Esophagus squamous epithelium (tissue), 5 donors: ENCODE results near the gene TRIM40. TPM values are rescaled to one million over a fixed set of nuclear protein-coding genes. Genes with fewer than 3 reads are reported as not detected.

Experiments
- DNase-seq: peaks from one replicate; lab custom pipeline; 2025; lab: John Stamatoyannopoulos, UW
- H3K27ac ChIP-seq, 4 donors: fragments of 200-600 bp; sonication (generic); one replicate each; pipeline ENCODE4 v1.5.1; 2016 to 2019; ENCODE audit warnings: mild to moderate bottlenecking in 1 of 4
- H3K27me3 ChIP-seq, 4 donors: fragments of 200-600 bp; sonication (generic); 1 replicate in 3 of 4; 2 replicates in 1 of 4; pipeline versions ENCODE4 v1.5.1 to v1.6.0; 2017 to 2021; ENCODE audit warnings: antibody characterized with exemption in 1 of 4
- H3K36me3 ChIP-seq, 3 donors: fragments of 200-600 bp; sonication (generic); one replicate each; pipeline ENCODE4 v1.5.1; 2016 to 2019
- H3K4me1 ChIP-seq, 3 donors: fragments of 200-600 bp; sonication (generic); one replicate each; pipeline ENCODE4 v1.5.1; 2017 to 2019
- H3K4me3 ChIP-seq, 4 donors: fragments of 200-600 bp; sonication (generic); 1 replicate in 3 of 4; 2 replicates in 1 of 4; pipeline ENCODE4 v1.5.1; 2016 to 2019; ENCODE audit warnings: mild to moderate bottlenecking in 2 of 4, moderate library complexity in 1 of 4
- H3K9me3 ChIP-seq, 3 donors: fragments of 200-600 bp; sonication (generic); one replicate each; pipeline ENCODE4 v1.5.1; 2016 to 2019
- POLR2A ChIP-seq, 4 donors: fragments of 450-650 bp; IDR thresholded peaks; one replicate each; pipeline ENCODE4 v1.6.1; 2017; ENCODE audit warnings: antibody characterized with exemption in 4 of 4, mild to moderate bottlenecking in 4 of 4, moderate library complexity in 3 of 4
- WGBS, 2 donors: methylation state at CpG; one replicate each; pipeline ENCODE4 v1.1.5; 2018; 5-methylcytosine and 5-hydroxymethylcytosine counted together
- intact Hi-C: fragments of 100-400 bp; cut with DNase I; formaldehyde crosslinking; loops from one replicate; pipeline ENCODE4 v1.15.0; 2022
- total RNA-seq, 4 donors: library from RNA; depleted of rRNA; stranded (reverse); fragments of >200 nt; gene quantifications; one replicate each; pipeline ENCODE4 v1.1.0, GENCODE V29; 2016
- TF ChIP-seq, protein P1 (sequence below), 6 experiments: fragments of 450-650 bp in 4 of 6; fragments of 200-600 bp in 2 of 6; sonication (generic) in 2 of 6; IDR thresholded peaks; one replicate each; pipeline ENCODE4 v1.5.1; 2016 to 2019; ENCODE audit warnings: antibody characterized with exemption in 6 of 6, mild to moderate bottlenecking in 4 of 6, moderate library complexity in 4 of 6
- donor health status: DM: yes; HTN: yes; CAD: no.

The TRIM40 gene
- total RNA-seq, 4 donors from 2014 or later: not detected

DNA sequence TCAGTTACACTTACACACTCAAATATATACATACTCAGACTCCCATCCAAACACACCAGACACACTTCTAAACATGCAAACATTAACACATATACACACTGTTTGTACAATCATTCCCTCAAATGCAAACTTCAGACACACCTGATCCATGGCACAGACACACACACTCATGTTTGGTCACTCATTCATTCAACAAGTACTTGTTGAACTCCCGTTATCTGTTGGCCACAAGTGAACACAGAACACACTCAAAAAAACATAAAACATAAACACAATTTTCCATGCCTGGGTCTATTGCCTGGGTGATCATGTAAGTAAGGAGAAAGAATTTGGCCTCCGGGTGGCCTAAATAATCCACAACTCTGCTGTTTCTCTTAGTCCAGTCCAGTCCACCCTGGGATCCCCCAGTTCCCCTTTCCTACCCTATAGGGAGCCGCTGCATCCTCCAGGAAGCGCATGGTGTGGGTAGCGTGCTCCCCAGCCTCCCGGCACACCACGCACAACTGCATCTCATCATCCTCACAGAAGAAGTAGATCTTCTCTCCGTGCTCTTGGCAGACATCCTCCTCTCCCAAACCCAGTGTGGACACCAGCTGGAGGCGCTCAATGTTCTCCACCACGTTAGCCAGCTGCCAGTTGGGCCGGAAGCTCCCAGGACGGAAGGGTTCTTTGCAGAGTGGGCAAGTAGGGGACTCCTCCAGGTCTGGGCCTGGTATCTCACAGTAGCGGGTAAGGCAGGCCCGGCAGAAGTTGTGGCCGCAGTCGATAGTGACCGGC lies 24.3 kb downstream of the TRIM40 start:
- H3K36me3 ChIP-seq: no peaks in the 10 kb centered on the region
- H3K9me3 ChIP-seq: no peaks in the 10 kb centered on the region
- intact Hi-C loops: no loop called here
- TF ChIP-seq, protein P1, sequence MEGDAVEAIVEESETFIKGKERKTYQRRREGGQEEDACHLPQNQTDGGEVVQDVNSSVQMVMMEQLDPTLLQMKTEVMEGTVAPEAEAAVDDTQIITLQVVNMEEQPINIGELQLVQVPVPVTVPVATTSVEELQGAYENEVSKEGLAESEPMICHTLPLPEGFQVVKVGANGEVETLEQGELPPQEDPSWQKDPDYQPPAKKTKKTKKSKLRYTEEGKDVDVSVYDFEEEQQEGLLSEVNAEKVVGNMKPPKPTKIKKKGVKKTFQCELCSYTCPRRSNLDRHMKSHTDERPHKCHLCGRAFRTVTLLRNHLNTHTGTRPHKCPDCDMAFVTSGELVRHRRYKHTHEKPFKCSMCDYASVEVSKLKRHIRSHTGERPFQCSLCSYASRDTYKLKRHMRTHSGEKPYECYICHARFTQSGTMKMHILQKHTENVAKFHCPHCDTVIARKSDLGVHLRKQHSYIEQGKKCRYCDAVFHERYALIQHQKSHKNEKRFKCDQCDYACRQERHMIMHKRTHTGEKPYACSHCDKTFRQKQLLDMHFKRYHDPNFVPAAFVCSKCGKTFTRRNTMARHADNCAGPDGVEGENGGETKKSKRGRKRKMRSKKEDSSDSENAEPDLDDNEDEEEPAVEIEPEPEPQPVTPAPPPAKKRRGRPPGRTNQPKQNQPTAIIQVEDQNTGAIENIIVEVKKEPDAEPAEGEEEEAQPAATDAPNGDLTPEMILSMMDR (IDR thresholded peaks at IDR 0.05): no peak
- no peak for TF ChIP-seq POLR2A (IDR thresholded peaks at IDR 0.05)
- no peak overlapping the region for H3K4me3 ChIP-seq
- peaks cover 0 to 43% (median 0%) of the 10 kb centered on the region in 4 donors for H3K27me3 ChIP-seq
- H3K27ac ChIP-seq: no peak overlapping the region
- peaks cover 0 to 15% (median 6%) of the 10 kb centered on the region in 3 donors for H3K4me1 ChIP-seq
- 80 to 87% methylated on average over 8 of the region's 17 CpGs for WGBS, 2 donors
- DNase-seq: no peak

DNA sequence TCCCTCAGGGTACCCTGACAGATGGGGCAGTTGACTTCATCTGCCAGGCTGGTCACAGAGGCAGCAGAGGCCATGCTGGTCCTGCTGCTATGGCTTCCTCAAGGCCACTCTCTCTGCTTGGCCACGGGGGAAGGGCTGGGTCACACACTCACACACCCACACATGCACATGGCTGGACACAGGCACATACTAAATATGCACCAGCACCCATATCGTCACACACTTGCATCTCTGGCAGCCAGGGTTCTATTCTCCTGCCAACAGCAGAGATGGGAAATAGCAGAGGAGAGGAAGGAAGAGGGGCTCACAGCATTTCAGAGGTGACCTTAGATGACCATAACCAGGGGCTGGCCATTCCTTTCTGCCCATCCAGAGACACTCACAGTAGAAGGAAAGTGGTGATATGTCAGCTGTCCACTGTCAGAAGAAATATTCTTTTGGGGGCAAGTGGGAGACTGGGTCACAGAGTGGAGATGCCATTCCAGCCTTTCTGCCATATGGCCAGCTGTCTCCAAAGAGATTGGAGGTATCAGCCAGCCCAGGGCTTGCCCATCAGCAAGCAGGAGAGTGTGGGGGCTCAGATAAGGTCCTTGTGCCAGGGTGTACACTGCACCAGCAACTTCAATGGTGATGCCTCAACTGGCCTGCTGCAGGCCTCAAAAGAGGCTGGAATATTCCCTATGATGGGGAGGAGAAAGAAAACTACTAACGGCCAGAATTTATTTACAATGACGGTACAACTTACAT lies 25.0 kb downstream of the TRIM40 start, which contains the start of gene TRIM10:
Gene TRIM10 (minus strand): TSS at position 427 of the 747 bp plus-strand sequence. CDS start 353 bp downstream, at position 74.
- Histone ChIP-seq H3K27ac (no peak within 1 kb of the TSS), H3K9me3 (no peaks in the 10 kb centered on the region), H3K36me3 (no peaks in the 10 kb centered on the region), H3K4me1 (peaks cover 0 to 9% (median 6%) of the 10 kb centered on the region in 3 donors), H3K4me3 (no peak within 1 kb of the TSS), H3K27me3 (peaks cover 0 to 39% (median 0%) of the 10 kb centered on the region in 4 donors)
- DNase-seq: no peak
- TF ChIP-seq, protein P1 (IDR thresholded peaks at IDR 0.05): no peak
- no peak for TF ChIP-seq POLR2A (IDR thresholded peaks at IDR 0.05)
- intact Hi-C loops: no loop called here
- 74 to 87% methylated on average over 3 of the region's 4 CpGs for WGBS, 2 donors

- intact Hi-C loops: no loop called here
- Histone ChIP-seq H3K9me3 (no peaks in the 10 kb centered on the region), H3K4me3 (no peak overlapping the region), H3K27ac (no peak overlapping the region), H3K4me1 (no peaks in the 10 kb centered on the region), H3K36me3 (no peaks in the 10 kb centered on the region), H3K27me3 (peaks cover 0 to 38% (median 0%) of the 10 kb centered on the region in 4 donors)
- TF ChIP-seq POLR2A (IDR thresholded peaks at IDR 0.05): no peak
- TF ChIP-seq, protein P1 (IDR thresholded peaks at IDR 0.05): no peak
- no peak for DNase-seq
- WGBS, 2 donors: 72% methylated on average over 11 to 12 of the region's 12 CpGs
These were observed 26.5 kb downstream of the TRIM40 start for GRCh38 chr6:30162265-30163089.

- no peak within 1 kb of the TSS for H3K4me3 ChIP-seq
- H3K27me3 ChIP-seq: peaks cover 0 to 38% (median 0%) of the 10 kb centered on the region in 4 donors
- no peak for TF ChIP-seq POLR2A (IDR thresholded peaks at IDR 0.05)
- TF ChIP-seq, protein P1 (IDR thresholded peaks at IDR 0.05): no peak
- 63 to 70% methylated on average over 24 to 25 of the region's 31 CpGs for WGBS, 2 donors
- H3K36me3 ChIP-seq: no peaks in the 10 kb centered on the region
- H3K9me3 ChIP-seq: no peaks in the 10 kb centered on the region
- DNase-seq: no peak
- H3K4me1 ChIP-seq: no peaks in the 10 kb centered on the region
- intact Hi-C loops: no loop called here
- no peak within 1 kb of the TSS for H3K27ac ChIP-seq
These were observed 27.4 kb downstream of the TRIM40 start, which contains the start of gene TRIM15 for GRCh38 chr6:30163090-30163917. Gene TRIM15, plus strand, starts transcription at chr6:30163546. Its CDS starts 139 bp downstream, at chr6:30163685.
